HEK293 (cell line): ENCODE results near the gene BRCA2.
"Not testable (repeated sequence)": the region's sequence is repeated elsewhere in the genome, so short reads cannot be mapped to it uniquely, and the experiment has no call there.

Experiments used
- CTCF ChIA-PET: fragments of 350-600 bp; formaldehyde crosslinking; extraction: SDS; loops from one replicate; lab custom pipeline; 2021; ENCODE audit warnings: antibody characterized with exemption; lab: Yijun Ruan, JAX
- POLR2A ChIA-PET: fragments of 300-600 bp; formaldehyde crosslinking; extraction: SDS; loops from one replicate; lab custom pipeline; 2020; ENCODE audit warnings: antibody characterized with exemption, inconsistent platforms; lab: Yijun Ruan, JAX
- H3K27ac ChIP-seq: fragments of 200-500 bp; sonication (Bioruptor generic); 2 replicates; pipeline ENCODE4 v1.5.1; 2014; ENCODE audit warnings: low read depth, low read length, control low read depth, inconsistent platforms; ENCODE audit errors: extremely low read depth
- H3K36me3 ChIP-seq, 2 experiments: fragments of 200-500 bp in 1 of 2; sonication (Bioruptor generic) in 1 of 2; 1 replicate in 1 of 2; 2 replicates in 1 of 2; pipeline ENCODE4 v1.5.1; 2014 to 2017; ENCODE audit warnings: inconsistent platforms in 2 of 2, low read length in 2 of 2; ENCODE audit not compliant: control insufficient read depth in 2 of 2, insufficient read depth in 1 of 2
- H3K4me1 ChIP-seq: fragments of 200-500 bp; sonication (Bioruptor generic); 2 replicates; pipeline ENCODE4 v1.5.1; 2014; ENCODE audit warnings: mild to moderate bottlenecking, low read length, inconsistent platforms; ENCODE audit not compliant: control insufficient read depth, insufficient read depth
- H3K4me3 ChIP-seq: 2 replicates; pipeline ENCODE4 v1.5.1; 2011; ENCODE audit warnings: low read depth, mild to moderate bottlenecking, control low read depth, low read length, moderate library complexity
- H3K9me3 ChIP-seq: fragments of 200-500 bp; sonication (Bioruptor generic); 2 replicates; pipeline ENCODE4 v1.5.1; 2014; ENCODE audit warnings: low read depth, low read length, inconsistent platforms; ENCODE audit not compliant: control insufficient read depth, insufficient read depth
- EGR2 ChIP-seq: fragments of 450-650 bp; formaldehyde crosslinking; IDR thresholded peaks from 2 replicates; pipeline ENCODE4 v1.5.1; 2016; ENCODE audit warnings: low read depth, missing biosample characterization, missing genetic modification characterization
- GLI4 ChIP-seq: fragments of 450-650 bp; formaldehyde crosslinking; IDR thresholded peaks from 2 replicates; pipeline ENCODE4 v1.5.1; 2016; ENCODE audit warnings: missing biosample characterization, missing genetic modification characterization
- MEIS1 ChIP-seq: sonication (generic); formaldehyde crosslinking; IDR thresholded peaks from 2 replicates; pipeline ENCODE4 v1.8.1; 2022; ENCODE audit warnings: missing genetic modification reagents, mild to moderate bottlenecking, borderline replicate concordance
- SP2 ChIP-seq: fragments of 450-650 bp; formaldehyde crosslinking; IDR thresholded peaks from 2 replicates; pipeline ENCODE4 v1.5.1; 2016; ENCODE audit warnings: missing biosample characterization, missing genetic modification characterization
- YY2 ChIP-seq: fragments of 450-650 bp; formaldehyde crosslinking; IDR thresholded peaks from 2 replicates; pipeline ENCODE4 v1.5.1; 2016; ENCODE audit warnings: missing biosample characterization, missing genetic modification characterization
- ZBTB20 ChIP-seq: fragments of 450-650 bp; formaldehyde crosslinking; IDR thresholded peaks from 2 replicates; pipeline ENCODE4 v1.5.1; 2016; ENCODE audit warnings: missing biosample characterization, missing genetic modification characterization
- ZFHX2 ChIP-seq: fragments of 450-650 bp; formaldehyde crosslinking; conservative IDR thresholded peaks from 2 replicates; pipeline ENCODE4 v1.5.1; 2016; ENCODE audit warnings: missing biosample characterization, missing genetic modification characterization
- ZNF174 ChIP-seq: fragments of 450-650 bp; formaldehyde crosslinking; IDR thresholded peaks from 2 replicates; pipeline ENCODE4 v1.5.0; 2017; ENCODE audit warnings: missing biosample characterization, mild to moderate bottlenecking, missing genetic modification characterization
- ZNF211 ChIP-seq: fragments of 450-650 bp; formaldehyde crosslinking; IDR thresholded peaks from 2 replicates; pipeline ENCODE4 v1.5.1; 2016; ENCODE audit warnings: low read depth, missing biosample characterization, missing genetic modification characterization
- ZNF223 ChIP-seq: fragments of 450-650 bp; formaldehyde crosslinking; IDR thresholded peaks from 2 replicates; pipeline ENCODE4 v1.5.1; 2016; ENCODE audit warnings: missing biosample characterization, missing genetic modification characterization
- ZNF239 ChIP-seq: fragments of 450-650 bp; formaldehyde crosslinking; IDR thresholded peaks from 2 replicates; pipeline ENCODE4 v1.5.1; 2016; ENCODE audit warnings: missing biosample characterization, missing genetic modification characterization
- ZNF266 ChIP-seq: fragments of 450-650 bp; formaldehyde crosslinking; IDR thresholded peaks from 2 replicates; pipeline ENCODE4 v1.5.1; 2016; ENCODE audit warnings: missing biosample characterization, missing genetic modification characterization, low read depth
- ZNF292 ChIP-seq: fragments of 450-650 bp; formaldehyde crosslinking; IDR thresholded peaks from 2 replicates; pipeline ENCODE4 v1.5.1; 2016; ENCODE audit warnings: low read depth, missing biosample characterization, missing genetic modification characterization, borderline replicate concordance
- ZNF37A ChIP-seq: fragments of 450-650 bp; IDR thresholded peaks from 2 replicates; pipeline ENCODE4 v1.5.1; 2018; ENCODE audit warnings: missing biosample characterization, missing genetic modification characterization
- ZNF561 ChIP-seq: fragments of 450-650 bp; IDR thresholded peaks from 2 replicates; pipeline ENCODE4 v1.5.1; 2018; ENCODE audit warnings: missing biosample characterization, missing genetic modification characterization, borderline replicate concordance
- ZNF596 ChIP-seq: fragments of 450-650 bp; IDR thresholded peaks from 2 replicates; pipeline ENCODE4 v1.5.0; 2018; ENCODE audit warnings: missing biosample characterization, mild to moderate bottlenecking, missing genetic modification characterization, moderate library complexity
- ZNF626 ChIP-seq: fragments of 450-650 bp; sonication (Bioruptor Pico); formaldehyde crosslinking; IDR thresholded peaks from 2 replicates; pipeline ENCODE4 v1.5.1; 2018; ENCODE audit warnings: missing biosample characterization, missing genetic modification characterization, inconsistent platforms
- ZNF707 ChIP-seq: fragments of 450-650 bp; formaldehyde crosslinking; IDR thresholded peaks from 2 replicates; pipeline ENCODE4 v1.5.1; 2016; ENCODE audit warnings: missing biosample characterization, missing genetic modification characterization
- ZNF791 ChIP-seq: fragments of 450-650 bp; formaldehyde crosslinking; IDR thresholded peaks from 2 replicates; pipeline ENCODE4 v1.5.1; 2016; ENCODE audit warnings: missing biosample characterization, missing genetic modification characterization
- ZSCAN16 ChIP-seq: fragments of 450-650 bp; formaldehyde crosslinking; IDR thresholded peaks from 2 replicates; pipeline ENCODE4 v1.5.1; 2016; ENCODE audit warnings: missing biosample characterization, missing genetic modification characterization
- ZXDB ChIP-seq: fragments of 450-650 bp; formaldehyde crosslinking; IDR thresholded peaks from 2 replicates; pipeline ENCODE4 v1.5.1; 2016; ENCODE audit warnings: missing biosample characterization, missing genetic modification characterization
- TF ChIP-seq, protein P1 (sequence below): fragments of 450-650 bp; formaldehyde crosslinking; IDR thresholded peaks from 2 replicates; pipeline ENCODE4 v1.5.1; 2017; ENCODE audit warnings: missing biosample characterization, missing genetic modification characterization
- TF ChIP-seq, protein P2 (sequence below): IDR thresholded peaks from 2 replicates; pipeline ENCODE4 v1.6.1; 2011; ENCODE audit warnings: mild to moderate bottlenecking, low read depth, low read length, borderline replicate concordance
- TF ChIP-seq, protein P3 (sequence below): fragments of 450-650 bp; formaldehyde crosslinking; IDR thresholded peaks from 2 replicates; pipeline ENCODE4 v1.5.1; 2016; ENCODE audit warnings: missing biosample characterization, missing genetic modification characterization

Gene BRCA2

DNA sequence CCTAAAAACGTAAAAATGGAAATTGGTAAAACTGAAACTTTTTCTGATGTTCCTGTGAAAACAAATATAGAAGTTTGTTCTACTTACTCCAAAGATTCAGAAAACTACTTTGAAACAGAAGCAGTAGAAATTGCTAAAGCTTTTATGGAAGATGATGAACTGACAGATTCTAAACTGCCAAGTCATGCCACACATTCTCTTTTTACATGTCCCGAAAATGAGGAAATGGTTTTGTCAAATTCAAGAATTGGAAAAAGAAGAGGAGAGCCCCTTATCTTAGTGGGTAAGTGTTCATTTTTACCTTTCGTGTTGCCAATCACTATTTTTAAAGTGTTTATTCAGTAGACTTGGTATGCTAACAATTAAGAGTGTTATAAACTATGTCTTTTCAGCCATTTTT lies 25.6 kb downstream of the BRCA2 start:
- ChIA-PET POLR2A (interaction anchor here (0.7 kb wide), 1 partner anchor 9 kb away, joined by 3 read pairs; no protein-coding TSS in a partner anchor), CTCF (no interaction called here)

DNA sequence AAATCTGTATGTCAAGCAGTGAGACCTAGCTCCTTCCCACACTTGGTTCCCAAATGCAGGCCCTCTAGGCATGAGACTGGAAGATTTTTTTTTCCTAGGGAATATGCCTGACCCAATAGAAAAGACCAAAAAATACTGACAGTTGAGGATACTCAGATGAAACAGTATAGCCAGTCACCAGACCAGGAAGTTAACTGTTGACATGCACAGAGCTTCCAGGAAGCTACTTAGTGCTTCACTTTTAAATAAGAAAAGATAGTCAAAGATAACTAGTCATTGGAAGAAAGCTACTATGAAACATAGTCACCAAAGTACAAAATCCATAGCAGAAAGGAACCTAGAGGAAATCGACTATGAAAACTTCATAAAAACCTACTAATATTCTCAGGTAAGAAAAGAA lies 32.3 kb downstream of the BRCA2 start:
- H3K4me3 ChIP-seq: no peak overlapping the region
- no peaks in the 10 kb centered on the region for H3K9me3 ChIP-seq
- ChIA-PET POLR2A (no interaction called here), CTCF (no interaction called here)
- no peaks in the 10 kb centered on the region for H3K4me1 ChIP-seq
- peaks cover 0 to 25% of the 10 kb centered on the region in 2 experiments; a peak in 2 of 3 replicates for H3K36me3 ChIP-seq
- TF ChIP-seq, protein P1, sequence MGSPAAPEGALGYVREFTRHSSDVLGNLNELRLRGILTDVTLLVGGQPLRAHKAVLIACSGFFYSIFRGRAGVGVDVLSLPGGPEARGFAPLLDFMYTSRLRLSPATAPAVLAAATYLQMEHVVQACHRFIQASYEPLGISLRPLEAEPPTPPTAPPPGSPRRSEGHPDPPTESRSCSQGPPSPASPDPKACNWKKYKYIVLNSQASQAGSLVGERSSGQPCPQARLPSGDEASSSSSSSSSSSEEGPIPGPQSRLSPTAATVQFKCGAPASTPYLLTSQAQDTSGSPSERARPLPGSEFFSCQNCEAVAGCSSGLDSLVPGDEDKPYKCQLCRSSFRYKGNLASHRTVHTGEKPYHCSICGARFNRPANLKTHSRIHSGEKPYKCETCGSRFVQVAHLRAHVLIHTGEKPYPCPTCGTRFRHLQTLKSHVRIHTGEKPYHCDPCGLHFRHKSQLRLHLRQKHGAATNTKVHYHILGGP (tag by site-specific recombination): no peak
- TF ChIP-seq, protein P2, sequence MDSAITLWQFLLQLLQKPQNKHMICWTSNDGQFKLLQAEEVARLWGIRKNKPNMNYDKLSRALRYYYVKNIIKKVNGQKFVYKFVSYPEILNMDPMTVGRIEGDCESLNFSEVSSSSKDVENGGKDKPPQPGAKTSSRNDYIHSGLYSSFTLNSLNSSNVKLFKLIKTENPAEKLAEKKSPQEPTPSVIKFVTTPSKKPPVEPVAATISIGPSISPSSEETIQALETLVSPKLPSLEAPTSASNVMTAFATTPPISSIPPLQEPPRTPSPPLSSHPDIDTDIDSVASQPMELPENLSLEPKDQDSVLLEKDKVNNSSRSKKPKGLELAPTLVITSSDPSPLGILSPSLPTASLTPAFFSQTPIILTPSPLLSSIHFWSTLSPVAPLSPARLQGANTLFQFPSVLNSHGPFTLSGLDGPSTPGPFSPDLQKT: no peak
- TF ChIP-seq ZNF211 (tag by site-specific recombination): no peak
- no peak for TF ChIP-seq GLI4 (tag by site-specific recombination)
- no peak for TF ChIP-seq ZFHX2 (tag by site-specific recombination)
- TF ChIP-seq EGR2 (tag by site-specific recombination): no peak
- no peak for TF ChIP-seq ZBTB20 (tag by site-specific recombination)
- no peak for TF ChIP-seq ZNF561 (tag by site-specific recombination)
- no peak for TF ChIP-seq ZNF626 (tag by site-specific recombination)
- TF ChIP-seq ZXDB: no peak
- TF ChIP-seq MEIS1 (CRISPR knock-in tag): no peak
- no peak overlapping the region for H3K27ac ChIP-seq

More for the DNA sequence above, 25.6 kb downstream of the BRCA2 start:
- peaks cover 14 to 17% of the 10 kb centered on the region in 2 experiments for H3K36me3 ChIP-seq
- no peak overlapping the region for H3K27ac ChIP-seq
- no peaks in the 10 kb centered on the region for H3K9me3 ChIP-seq
- no peaks in the 10 kb centered on the region for H3K4me1 ChIP-seq
- TF ChIP-seq ZNF37A (tag by site-specific recombination): no peak
- TF ChIP-seq, all 188 proteins: peak for 0
- H3K4me3 ChIP-seq: no peak overlapping the region

DNA sequence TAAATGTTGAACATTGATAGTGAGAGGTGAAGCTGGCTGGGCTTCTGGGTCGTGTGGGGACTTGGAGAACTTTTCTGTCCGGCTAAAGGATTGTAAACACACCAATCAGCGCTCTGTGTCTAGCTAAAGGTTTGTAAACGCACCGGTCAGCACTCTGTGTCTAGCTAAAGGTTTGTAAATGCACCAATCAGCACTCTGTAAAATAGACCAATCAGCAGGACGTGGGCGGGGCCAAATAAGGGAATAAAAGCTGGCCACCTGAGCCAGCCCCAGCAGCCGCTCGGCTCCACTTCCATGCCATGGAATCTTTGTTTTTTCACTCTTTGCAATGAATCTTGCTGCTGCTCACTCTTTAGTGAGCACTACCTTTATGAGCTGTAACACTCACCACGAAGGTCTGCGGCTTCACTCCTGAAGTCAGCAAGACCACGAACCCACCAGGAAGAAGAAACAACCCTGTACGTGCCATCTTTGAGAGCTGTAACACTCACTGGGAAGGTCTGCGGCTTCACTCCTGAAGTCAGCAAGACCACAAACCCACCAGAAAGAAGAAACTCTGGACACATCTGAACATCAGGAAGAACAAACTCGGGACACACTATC lies 35.6 kb downstream of the BRCA2 start:
- H3K4me3 ChIP-seq, H3K4me1 ChIP-seq, H3K9me3 ChIP-seq, H3K27ac ChIP-seq, POLR2A ChIA-PET: not testable (repeated sequence)
- CTCF ChIA-PET: interaction anchor here (0.8 kb wide), 1 partner anchor 16 kb away, joined by 3 read pairs; no protein-coding TSS in a partner anchor
- peaks cover 0 to 33% of the 10 kb centered on the region in 2 experiments; a peak in 2 of 3 replicates for H3K36me3 ChIP-seq

DNA sequence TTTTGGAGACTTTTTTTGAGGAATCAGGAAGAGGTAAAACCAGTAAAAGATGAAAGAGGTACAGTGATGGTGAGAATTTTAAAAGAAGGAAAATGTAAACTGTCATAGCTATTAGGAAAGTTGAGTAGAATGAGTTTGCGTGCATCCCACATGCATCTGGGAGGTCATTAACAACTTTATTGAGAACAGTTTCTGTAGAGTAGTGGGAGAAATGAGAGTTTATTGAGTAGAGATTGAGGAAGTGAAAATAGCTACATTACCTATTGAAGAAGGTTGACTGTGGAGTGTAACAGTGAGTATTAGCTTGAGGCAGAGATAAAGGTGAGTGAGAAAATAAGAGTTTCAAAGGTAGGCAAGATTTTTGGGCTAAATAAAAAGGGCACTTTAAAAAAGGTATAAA lies 38.7 kb downstream of the BRCA2 start:
- ChIA-PET CTCF (interaction anchor here (0.6 kb wide), 1 partner anchor 629 kb away, joined by 4 read pairs; no protein-coding TSS in a partner anchor), POLR2A (no interaction called here)
- Histone ChIP-seq H3K27ac (no peak overlapping the region), H3K9me3 (no peaks in the 10 kb centered on the region), H3K36me3 (peaks cover 0 to 36% of the 10 kb centered on the region in 2 experiments; a peak in 2 of 3 replicates), H3K4me3 (no peak overlapping the region), H3K4me1 (no peaks in the 10 kb centered on the region)
- TF ChIP-seq ZNF791: no peak
- TF ChIP-seq ZNF266: no peak
- TF ChIP-seq ZSCAN16 (tag by site-specific recombination): no peak
- no peak for TF ChIP-seq ZNF223 (tag by site-specific recombination)
- no peak for TF ChIP-seq ZNF707 (tag by site-specific recombination)
- TF ChIP-seq ZNF239: no peak
- TF ChIP-seq SP2 (tag by site-specific recombination): no peak
- no peak for TF ChIP-seq ZNF292 (tag by site-specific recombination)
- TF ChIP-seq, protein P3, sequence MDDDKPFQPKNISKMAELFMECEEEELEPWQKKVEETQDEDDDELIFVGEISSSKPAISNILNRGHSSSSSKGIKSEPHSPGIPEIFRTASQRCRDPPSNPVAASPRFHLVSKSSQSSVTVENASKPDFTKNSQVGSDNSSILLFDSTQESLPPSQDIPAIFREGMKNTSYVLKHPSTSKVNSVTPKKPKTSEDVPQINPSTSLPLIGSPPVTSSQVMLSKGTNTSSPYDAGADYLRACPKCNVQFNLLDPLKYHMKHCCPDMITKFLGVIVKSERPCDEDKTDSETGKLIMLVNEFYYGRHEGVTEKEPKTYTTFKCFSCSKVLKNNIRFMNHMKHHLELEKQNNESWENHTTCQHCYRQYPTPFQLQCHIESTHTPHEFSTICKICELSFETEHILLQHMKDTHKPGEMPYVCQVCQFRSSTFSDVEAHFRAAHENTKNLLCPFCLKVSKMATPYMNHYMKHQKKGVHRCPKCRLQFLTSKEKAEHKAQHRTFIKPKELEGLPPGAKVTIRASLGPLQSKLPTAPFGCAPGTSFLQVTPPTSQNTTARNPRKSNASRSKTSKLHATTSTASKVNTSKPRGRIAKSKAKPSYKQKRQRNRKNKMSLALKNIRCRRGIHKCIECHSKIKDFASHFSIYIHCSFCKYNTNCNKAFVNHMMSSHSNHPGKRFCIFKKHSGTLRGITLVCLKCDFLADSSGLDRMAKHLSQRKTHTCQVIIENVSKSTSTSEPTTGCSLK (tag by site-specific recombination): no peak
- TF ChIP-seq ZNF596 (tag by site-specific recombination): no peak
- TF ChIP-seq YY2: no peak
- TF ChIP-seq ZNF174: no peak
